Gastroesophageal sphincter (tissue), 4 donors: ENCODE data around the gene BORCS5. TPM values are rescaled to one million over a fixed set of nuclear protein-coding genes. Genes with fewer than 3 reads are reported as not detected.
A peak's percentile ranks its signal among the peaks of the same experiment; 100 is the strongest.

Experiments
- ATAC-seq: fragments of 150-250 bp; one replicate; pipeline ENCODE4 v1.9.1; 2016; ENCODE audit warnings: mild to moderate bottlenecking, moderate library complexity
- H3K27ac ChIP-seq, 4 donors: fragments of 200-600 bp; sonication (generic) in 3 of 4; 1 replicate in 3 of 4; 2 replicates in 1 of 4; pipeline ENCODE4 v1.5.1; 2016 to 2019
- H3K27me3 ChIP-seq: fragments of 200-600 bp; sonication (generic); one replicate; pipeline ENCODE4 v1.5.1; 2019
- H3K36me3 ChIP-seq, 2 donors: fragments of 200-600 bp; sonication (generic); one replicate each; pipeline ENCODE4 v1.5.1; 2019; ENCODE audit warnings: control low read depth in 1 of 2
- H3K4me1 ChIP-seq, 3 donors: fragments of 200-600 bp; sonication (generic); 1 replicate in 2 of 3; 2 replicates in 1 of 3; pipeline ENCODE4 v1.5.1; 2016 to 2019; ENCODE audit warnings: control low read depth in 2 of 3
- H3K4me3 ChIP-seq, 2 donors: fragments of 200-600 bp; sonication (generic); one replicate each; pipeline ENCODE4 v1.5.1; 2019; ENCODE audit warnings: mild to moderate bottlenecking in 1 of 2, moderate library complexity in 1 of 2
- H3K9me3 ChIP-seq, 3 donors: fragments of 200-600 bp; sonication (generic); one replicate each; pipeline ENCODE4 v1.5.1; 2017 to 2019; ENCODE audit warnings: control low read depth in 2 of 3
- CTCF ChIP-seq, 4 experiments: fragments of 200-600 bp in 2 of 4; fragments of 450-650 bp in 2 of 4; sonication (generic) in 1 of 4; IDR thresholded peaks; one replicate each; pipeline ENCODE4 v1.5.1; 2017 to 2019; ENCODE audit warnings: antibody characterized with exemption in 4 of 4, mild to moderate bottlenecking in 2 of 4, moderate library complexity in 2 of 4
- EP300 ChIP-seq: sonication (generic); formaldehyde crosslinking; IDR thresholded peaks from one replicate; pipeline ENCODE4 v1.6.1; 2017; ENCODE audit warnings: antibody characterized with exemption, mild to moderate bottlenecking
- POLR2A ChIP-seq, 2 donors: fragments of 450-650 bp; IDR thresholded peaks; one replicate each; pipeline ENCODE4 v1.6.1; 2017; ENCODE audit warnings: antibody characterized with exemption in 2 of 2, mild to moderate bottlenecking in 2 of 2, moderate library complexity in 1 of 2
- POLR2AphosphoS5 ChIP-seq: sonication (generic); formaldehyde crosslinking; IDR thresholded peaks from one replicate; pipeline ENCODE4 v1.6.1; 2017; ENCODE audit warnings: antibody characterized with exemption
- WGBS, 2 donors: methylation state at CpG; one replicate each; pipeline ENCODE4 v1.1.5; 2018; ENCODE audit warnings: low coverage in 1 of 2; 5-methylcytosine and 5-hydroxymethylcytosine counted together
- total RNA-seq, 4 donors: library from RNA; depleted of rRNA; stranded (reverse); fragments of >200 nt; gene quantifications; one replicate each; pipeline ENCODE4 v1.1.0, GENCODE V29; 2016

BORCS5 gene
- total RNA-seq, 4 donors from 2014 or later, result 10.5 to 29.1 (median 19.0) TPM

GRCh38 chr12:12428047-12428446 is 71.2 kb downstream of the BORCS5 start:
- no peak for ATAC-seq
- peaks cover 3 to 17% (median 4%) of the 10 kb centered on the region in 3 donors for H3K4me1 ChIP-seq
- 81 to 96% methylated on average over 2 of the region's 2 CpGs for WGBS, 2 donors
- no peaks in the 10 kb centered on the region for H3K27me3 ChIP-seq
- no peaks in the 10 kb centered on the region for H3K36me3 ChIP-seq
- no peak overlapping the region for H3K27ac ChIP-seq
- H3K9me3 ChIP-seq, result peaks cover 0 to 13% (median 0%) of the 10 kb centered on the region in 3 donors
- TF ChIP-seq POLR2A (IDR thresholded peaks at IDR 0.05) (no peak), POLR2AphosphoS5 (no peak), CTCF (IDR thresholded peaks at IDR 0.05) (no peak), EP300 (no peak)
- H3K4me3 ChIP-seq, result no peak overlapping the region

- Histone ChIP-seq H3K9me3 (peaks cover 0 to 3% (median 0%) of the 10 kb centered on the region in 3 donors), H3K27me3 (no peaks in the 10 kb centered on the region), H3K36me3 (no peaks in the 10 kb centered on the region), H3K27ac (no peak overlapping the region), H3K4me1 (peaks cover 4 to 28% (median 4%) of the 10 kb centered on the region in 3 donors), H3K4me3 (no peak overlapping the region)
- no peak for ATAC-seq
- TF ChIP-seq POLR2AphosphoS5 (no peak), CTCF (IDR thresholded peaks at IDR 0.05) (no peak), POLR2A (IDR thresholded peaks at IDR 0.05) (no peak), EP300 (no peak)
- 81 to 86% methylated on average over 7 of the region's 7 CpGs for WGBS, 2 donors
Measured at GRCh38 chr12:12428961-12429657, 72.2 kb downstream of the BORCS5 start.

GRCh38 chr12:12432364-12432763 is 75.5 kb downstream of the BORCS5 start:
- peaks cover 6 to 45% (median 6%) of the 10 kb centered on the region in 3 donors for H3K4me1 ChIP-seq
- no peaks in the 10 kb centered on the region for H3K27me3 ChIP-seq
- TF ChIP-seq CTCF (IDR thresholded peaks at IDR 0.05) (no peak), POLR2A (IDR thresholded peaks at IDR 0.05) (no peak), EP300 (no peak), POLR2AphosphoS5 (peak; percentile 56)
- no peaks in the 10 kb centered on the region for H3K9me3 ChIP-seq
- no peak overlapping the region for H3K4me3 ChIP-seq
- peak overlapping the region in 1 of 4 donors; percentile 38 for H3K27ac ChIP-seq
- no peak for ATAC-seq
- peaks cover 0 to 6% of the 10 kb centered on the region in 2 donors for H3K36me3 ChIP-seq

- Histone ChIP-seq H3K27ac (no peak overlapping the region), H3K9me3 (no peaks in the 10 kb centered on the region), H3K4me3 (no peak overlapping the region), H3K36me3 (peaks cover 0 to 6% of the 10 kb centered on the region in 2 donors), H3K27me3 (no peaks in the 10 kb centered on the region), H3K4me1 (peaks cover 6 to 45% (median 6%) of the 10 kb centered on the region in 3 donors)
- TF ChIP-seq POLR2AphosphoS5 (no peak), CTCF (IDR thresholded peaks at IDR 0.05) (no peak), POLR2A (IDR thresholded peaks at IDR 0.05) (no peak)
- ATAC-seq, result no peak
- 69% methylated on average over 3 of the region's 4 CpGs; no CpG with 5 or more reads in 1 of the 2 donors for whole genome bisulfite sequencing, 2 donors
Measured at GRCh38 chr12:12433203-12433731, 76.4 kb downstream of the BORCS5 start.

- TF ChIP-seq POLR2AphosphoS5, result no peak
- TF ChIP-seq POLR2A (IDR thresholded peaks at IDR 0.05), result no peak
- TF ChIP-seq EP300, result no peak
- no peak for TF ChIP-seq CTCF (IDR thresholded peaks at IDR 0.05)
Measured at GRCh38 chr12:12436831-12437345, 80.0 kb downstream of the BORCS5 start.

More at GRCh38 chr12:12436831-12437345, 80.0 kb downstream of the BORCS5 start:
- H3K4me3 ChIP-seq, result no peak overlapping the region
- no peak overlapping the region for H3K27ac ChIP-seq
- peaks cover 4 to 40% (median 6%) of the 10 kb centered on the region in 3 donors for H3K4me1 ChIP-seq
- H3K9me3 ChIP-seq, result no peaks in the 10 kb centered on the region
- H3K36me3 ChIP-seq, result peaks cover 0 to 6% of the 10 kb centered on the region in 2 donors
- 95% methylated on average over 2 of the region's 2 CpGs; no CpG with 5 or more reads in 1 of the 2 donors for WGBS, 2 donors
- H3K27me3 ChIP-seq, result no peaks in the 10 kb centered on the region
- ATAC-seq, result no peak
